Measurements from ENCODE around the gene SERTAD4.

DNA sequence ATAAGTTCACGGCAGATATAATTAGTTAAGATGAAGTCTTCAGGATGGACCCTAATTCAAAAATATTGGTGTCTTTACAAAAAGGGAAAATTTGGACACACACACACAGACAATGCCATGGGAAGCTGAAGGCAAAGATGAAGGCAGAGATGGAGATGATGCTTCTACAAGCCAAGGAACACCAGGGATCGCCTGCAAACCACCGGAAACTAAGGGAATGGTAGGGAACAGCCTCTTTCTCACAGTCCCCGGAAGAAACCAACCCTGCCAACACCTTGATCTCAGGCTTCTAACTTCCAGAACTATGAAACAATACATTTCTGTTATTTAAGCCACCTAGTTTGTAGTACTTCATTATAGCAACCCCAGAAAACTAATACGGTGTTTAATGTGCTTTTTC is 15.1 kb upstream of the SERTAD4 start:
- TF ChIP-seq, protein P1, sequence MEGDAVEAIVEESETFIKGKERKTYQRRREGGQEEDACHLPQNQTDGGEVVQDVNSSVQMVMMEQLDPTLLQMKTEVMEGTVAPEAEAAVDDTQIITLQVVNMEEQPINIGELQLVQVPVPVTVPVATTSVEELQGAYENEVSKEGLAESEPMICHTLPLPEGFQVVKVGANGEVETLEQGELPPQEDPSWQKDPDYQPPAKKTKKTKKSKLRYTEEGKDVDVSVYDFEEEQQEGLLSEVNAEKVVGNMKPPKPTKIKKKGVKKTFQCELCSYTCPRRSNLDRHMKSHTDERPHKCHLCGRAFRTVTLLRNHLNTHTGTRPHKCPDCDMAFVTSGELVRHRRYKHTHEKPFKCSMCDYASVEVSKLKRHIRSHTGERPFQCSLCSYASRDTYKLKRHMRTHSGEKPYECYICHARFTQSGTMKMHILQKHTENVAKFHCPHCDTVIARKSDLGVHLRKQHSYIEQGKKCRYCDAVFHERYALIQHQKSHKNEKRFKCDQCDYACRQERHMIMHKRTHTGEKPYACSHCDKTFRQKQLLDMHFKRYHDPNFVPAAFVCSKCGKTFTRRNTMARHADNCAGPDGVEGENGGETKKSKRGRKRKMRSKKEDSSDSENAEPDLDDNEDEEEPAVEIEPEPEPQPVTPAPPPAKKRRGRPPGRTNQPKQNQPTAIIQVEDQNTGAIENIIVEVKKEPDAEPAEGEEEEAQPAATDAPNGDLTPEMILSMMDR (IDR thresholded peaks at IDR 0.05), result no peak
- TF ChIP-seq POLR2A (IDR thresholded peaks at IDR 0.05), result no peak

All from adrenal gland (tissue), 5 donors.